Liver (tissue), 9 donors: ENCODE data around the gene GPRIN3. TPM values are rescaled to one million over a fixed set of nuclear protein-coding genes. Genes with fewer than 3 reads are reported as not detected.

Experiments used
- DNase-seq: peaks from one replicate; pipeline ENCODE4 v3.0.0-alpha.2; 2017; ENCODE audit warnings: low spot score
- H3K27ac ChIP-seq, 2 donors: one replicate each; pipeline ENCODE4 v1.7.0; 2013; ENCODE audit warnings: inconsistent platforms in 2 of 2, low read length in 2 of 2, control low read depth in 1 of 2, low read depth in 1 of 2, mild to moderate bottlenecking in 1 of 2
- H3K27me3 ChIP-seq, 4 donors: one replicate each; pipeline versions ENCODE4 v1.6.1 to v1.7.0; 2013; ENCODE audit warnings: low read length in 3 of 4, inconsistent platforms in 1 of 4, mild to moderate bottlenecking in 1 of 4, moderate library complexity in 1 of 4; ENCODE audit not compliant: control insufficient read depth in 4 of 4, insufficient read depth in 4 of 4
- H3K36me3 ChIP-seq, 4 donors: one replicate each; pipeline versions ENCODE4 v1.6.1 to v1.7.0; 2013; ENCODE audit warnings: low read length in 3 of 4, mild to moderate bottlenecking in 3 of 4, low read depth in 1 of 4, moderate library complexity in 1 of 4; ENCODE audit not compliant: control insufficient read depth in 4 of 4, insufficient read depth in 3 of 4
- H3K4me1 ChIP-seq, 4 donors: one replicate each; pipeline versions ENCODE4 v1.6.1 to v1.7.0; 2013; ENCODE audit warnings: low read length in 3 of 4, mild to moderate bottlenecking in 3 of 4, moderate library complexity in 1 of 4; ENCODE audit not compliant: control insufficient read depth in 4 of 4, insufficient read depth in 4 of 4
- H3K4me3 ChIP-seq, 3 donors: one replicate each; pipeline versions ENCODE4 v1.6.1 to v1.7.0; 2013; ENCODE audit warnings: low read length in 3 of 3, control low read depth in 1 of 3, low read depth in 1 of 3, mild to moderate bottlenecking in 1 of 3
- H3K9ac ChIP-seq, 2 donors: one replicate each; pipeline ENCODE4 v1.7.0; 2013; ENCODE audit warnings: low read length in 2 of 2, mild to moderate bottlenecking in 2 of 2, moderate library complexity in 2 of 2, control low read depth in 1 of 2, low read depth in 1 of 2
- H3K9me3 ChIP-seq, 4 donors: one replicate each; pipeline versions ENCODE4 v1.6.1 to v1.7.0; 2013; ENCODE audit warnings: low read length in 3 of 4; ENCODE audit not compliant: control insufficient read depth in 4 of 4
- EGR1 ChIP-seq, 2 donors: IDR thresholded peaks; 2 replicates each; pipeline ENCODE4 v1.6.1; 2016 to 2018; ENCODE audit warnings: antibody characterized with exemption in 2 of 2, low read depth in 2 of 2
- FOXA2 ChIP-seq: IDR thresholded peaks from 2 replicates; pipeline ENCODE4 v1.6.1; 2016; ENCODE audit warnings: antibody characterized with exemption
- HNF4G ChIP-seq: IDR thresholded peaks from 2 replicates; pipeline ENCODE4 v1.6.1; 2016; ENCODE audit warnings: antibody characterized with exemption
- JUND ChIP-seq, 2 donors: IDR thresholded peaks; 2 replicates each; pipeline ENCODE4 v1.6.1; 2016; ENCODE audit warnings: antibody characterized with exemption in 2 of 2
- NR2F2 ChIP-seq: IDR thresholded peaks from 2 replicates; pipeline ENCODE4 v1.6.1; 2016; ENCODE audit warnings: antibody characterized with exemption
- RAD21 ChIP-seq, 2 donors: IDR thresholded peaks; 2 replicates each; pipeline ENCODE4 v1.6.1; 2016; ENCODE audit warnings: antibody characterized with exemption in 2 of 2, mild to moderate bottlenecking in 2 of 2
- RXRA ChIP-seq, 2 donors: IDR thresholded peaks; 2 replicates each; pipeline ENCODE4 v1.6.1; 2017 to 2018; ENCODE audit warnings: antibody characterized with exemption in 2 of 2, mild to moderate bottlenecking in 1 of 2
- TAF1 ChIP-seq: conservative IDR thresholded peaks from 2 replicates; pipeline ENCODE4 v1.6.1; 2016; ENCODE audit warnings: antibody characterized with exemption, mild to moderate bottlenecking
- YY1 ChIP-seq: IDR thresholded peaks from 2 replicates; pipeline ENCODE4 v1.6.1; 2016; ENCODE audit warnings: antibody characterized with exemption, mild to moderate bottlenecking
- WGBS: extraction: QIAGEN DNeasy Blood & Tissue Kit; methylation state at CpG from one replicate; pipeline ENCODE4 v1.1.7; 2013; 5-methylcytosine and 5-hydroxymethylcytosine counted together
- polyA plus RNA-seq, 2 donors: library from polyadenylated mRNA; stranded (reverse) in 1 of 2; unstranded in 1 of 2; fragments of 200-250 nt in 1 of 2; fragments of >200 nt in 1 of 2; fragmentation: Nextera tagmentation in 1 of 2; extraction: Ambion mirVana in 1 of 2; gene quantifications; one replicate each; pipeline versions ENCODE4 v1.2.1 to v1.2.3, GENCODE V29; 2013 to 2015
- total RNA-seq, 2 donors: library from RNA; depleted of rRNA; stranded (reverse); fragments of >200 nt; gene quantifications; one replicate each; pipeline ENCODE4 v1.2.3, GENCODE V29; 2014
- TF ChIP-seq, protein P1 (sequence below): fragments of 150-350 bp; IDR thresholded peaks from 2 replicates; pipeline ENCODE4 v1.5.1; 2017; ENCODE audit warnings: improper control_type of control experiment, low read depth, low read length; ENCODE audit not compliant: missing input control
- TF ChIP-seq, protein P2 (sequence below): IDR thresholded peaks from 2 replicates; pipeline ENCODE4 v1.6.1; 2016; ENCODE audit warnings: antibody characterized with exemption, mild to moderate bottlenecking
- TF ChIP-seq, protein P3 (sequence below): IDR thresholded peaks from 2 replicates; pipeline ENCODE4 v1.6.1; 2016; ENCODE audit warnings: antibody characterized with exemption
- TF ChIP-seq, protein P4 (sequence below): IDR thresholded peaks from 2 replicates; pipeline ENCODE4 v1.6.1; 2016; ENCODE audit warnings: antibody characterized with exemption
- TF ChIP-seq, protein P5 (sequence below): IDR thresholded peaks from 2 replicates; pipeline ENCODE4 v1.6.1; 2016; ENCODE audit warnings: antibody characterized with exemption
- donor health status: healthy.
- donor health status: healthy.
- donor health status: healthy.
- donor health status: healthy.
- donor health status: healthy.

The GPRIN3 gene
- total and polyA plus RNA-seq, 4 donors: 0.25 to 1.5 (median 0.95) TPM

DNA sequence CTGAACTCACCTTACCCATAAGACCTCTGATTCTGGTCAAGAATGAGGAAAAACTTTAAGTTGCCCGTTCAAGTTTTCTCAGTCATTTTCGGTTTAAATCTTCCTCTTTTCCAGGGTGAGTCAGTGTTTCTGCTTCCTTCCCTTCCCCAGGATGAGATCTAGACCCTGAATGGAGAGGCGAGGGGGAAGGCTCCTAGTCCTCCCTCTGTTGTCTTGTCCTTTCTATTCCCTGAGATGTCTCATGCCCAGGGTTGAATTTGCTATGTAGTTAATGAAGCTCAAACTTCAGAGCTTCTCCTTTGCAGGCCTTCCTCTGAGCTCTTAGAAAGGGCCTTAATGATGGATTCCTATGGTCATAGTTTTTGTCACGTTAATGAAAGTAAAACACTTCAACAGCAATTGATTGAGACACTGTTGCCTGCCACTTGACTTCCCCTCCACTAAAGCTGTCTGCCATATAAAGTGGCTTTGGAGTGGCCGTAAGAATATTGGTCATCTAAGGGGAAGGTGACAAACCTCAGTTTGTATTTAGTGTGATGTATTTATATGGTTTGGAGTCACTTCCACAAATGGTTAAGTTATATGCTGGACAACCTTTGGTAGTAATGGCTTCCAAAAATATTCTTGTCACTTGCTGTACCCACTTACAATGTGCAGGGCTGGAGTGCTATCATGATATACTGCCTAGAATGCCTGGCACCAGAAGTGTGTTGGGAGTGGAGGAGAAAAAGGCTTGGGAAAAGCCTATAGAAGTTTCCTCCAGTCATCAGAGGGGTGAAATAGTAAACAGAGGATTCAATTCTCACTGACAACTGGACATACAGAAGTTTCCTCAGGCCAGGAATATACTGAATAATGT lies 24.3 kb upstream of the GPRIN3 start:
- WGBS: 79% methylated on average over 5 of the region's 5 CpGs
- TF ChIP-seq NR2F2: no peak
- TF ChIP-seq, protein P1, sequence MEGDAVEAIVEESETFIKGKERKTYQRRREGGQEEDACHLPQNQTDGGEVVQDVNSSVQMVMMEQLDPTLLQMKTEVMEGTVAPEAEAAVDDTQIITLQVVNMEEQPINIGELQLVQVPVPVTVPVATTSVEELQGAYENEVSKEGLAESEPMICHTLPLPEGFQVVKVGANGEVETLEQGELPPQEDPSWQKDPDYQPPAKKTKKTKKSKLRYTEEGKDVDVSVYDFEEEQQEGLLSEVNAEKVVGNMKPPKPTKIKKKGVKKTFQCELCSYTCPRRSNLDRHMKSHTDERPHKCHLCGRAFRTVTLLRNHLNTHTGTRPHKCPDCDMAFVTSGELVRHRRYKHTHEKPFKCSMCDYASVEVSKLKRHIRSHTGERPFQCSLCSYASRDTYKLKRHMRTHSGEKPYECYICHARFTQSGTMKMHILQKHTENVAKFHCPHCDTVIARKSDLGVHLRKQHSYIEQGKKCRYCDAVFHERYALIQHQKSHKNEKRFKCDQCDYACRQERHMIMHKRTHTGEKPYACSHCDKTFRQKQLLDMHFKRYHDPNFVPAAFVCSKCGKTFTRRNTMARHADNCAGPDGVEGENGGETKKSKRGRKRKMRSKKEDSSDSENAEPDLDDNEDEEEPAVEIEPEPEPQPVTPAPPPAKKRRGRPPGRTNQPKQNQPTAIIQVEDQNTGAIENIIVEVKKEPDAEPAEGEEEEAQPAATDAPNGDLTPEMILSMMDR: no peak
- no peak for TF ChIP-seq HNF4G
- no peaks in the 10 kb centered on the region for H3K36me3 ChIP-seq
- H3K4me1 ChIP-seq: no peaks in the 10 kb centered on the region
- DNase-seq: no peak
- no peak overlapping the region for H3K9ac ChIP-seq
- no peaks in the 10 kb centered on the region for H3K27me3 ChIP-seq
- H3K4me3 ChIP-seq: no peak overlapping the region
- no peak overlapping the region for H3K27ac ChIP-seq
- peaks cover 0 to 2% (median 0%) of the 10 kb centered on the region in 4 donors for H3K9me3 ChIP-seq

DNA sequence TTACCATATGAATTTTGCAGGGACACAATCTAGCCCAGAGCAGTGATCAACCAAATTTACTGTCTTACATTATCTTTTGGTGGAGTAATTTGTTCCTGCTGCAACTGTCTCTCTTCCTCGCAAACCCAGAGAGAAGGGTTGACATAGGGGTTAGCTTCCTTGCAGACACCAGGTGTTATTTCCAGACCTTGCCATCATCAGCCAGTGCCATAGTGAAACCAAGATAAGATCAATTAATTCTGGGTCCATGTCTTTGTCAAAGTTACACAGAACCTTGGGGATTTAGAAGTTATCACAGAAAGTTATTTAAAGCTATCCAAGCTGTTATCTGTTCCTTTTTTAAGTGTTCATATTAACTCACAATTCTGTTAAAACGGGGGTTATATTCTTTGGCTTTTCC lies 23.6 kb upstream of the GPRIN3 start:
- Histone ChIP-seq H3K4me1 (no peaks in the 10 kb centered on the region), H3K4me3 (no peak overlapping the region), H3K27ac (no peak overlapping the region), H3K9ac (no peak overlapping the region), H3K9me3 (peaks cover 0 to 2% (median 0%) of the 10 kb centered on the region in 4 donors), H3K27me3 (no peaks in the 10 kb centered on the region), H3K36me3 (no peaks in the 10 kb centered on the region)
- no peak for DNase-seq
- WGBS: 82% methylated on average over 2 of the region's 2 CpGs
- no peak for TF ChIP-seq FOXA2
- no peak for TF ChIP-seq NR2F2
- TF ChIP-seq, protein P2, sequence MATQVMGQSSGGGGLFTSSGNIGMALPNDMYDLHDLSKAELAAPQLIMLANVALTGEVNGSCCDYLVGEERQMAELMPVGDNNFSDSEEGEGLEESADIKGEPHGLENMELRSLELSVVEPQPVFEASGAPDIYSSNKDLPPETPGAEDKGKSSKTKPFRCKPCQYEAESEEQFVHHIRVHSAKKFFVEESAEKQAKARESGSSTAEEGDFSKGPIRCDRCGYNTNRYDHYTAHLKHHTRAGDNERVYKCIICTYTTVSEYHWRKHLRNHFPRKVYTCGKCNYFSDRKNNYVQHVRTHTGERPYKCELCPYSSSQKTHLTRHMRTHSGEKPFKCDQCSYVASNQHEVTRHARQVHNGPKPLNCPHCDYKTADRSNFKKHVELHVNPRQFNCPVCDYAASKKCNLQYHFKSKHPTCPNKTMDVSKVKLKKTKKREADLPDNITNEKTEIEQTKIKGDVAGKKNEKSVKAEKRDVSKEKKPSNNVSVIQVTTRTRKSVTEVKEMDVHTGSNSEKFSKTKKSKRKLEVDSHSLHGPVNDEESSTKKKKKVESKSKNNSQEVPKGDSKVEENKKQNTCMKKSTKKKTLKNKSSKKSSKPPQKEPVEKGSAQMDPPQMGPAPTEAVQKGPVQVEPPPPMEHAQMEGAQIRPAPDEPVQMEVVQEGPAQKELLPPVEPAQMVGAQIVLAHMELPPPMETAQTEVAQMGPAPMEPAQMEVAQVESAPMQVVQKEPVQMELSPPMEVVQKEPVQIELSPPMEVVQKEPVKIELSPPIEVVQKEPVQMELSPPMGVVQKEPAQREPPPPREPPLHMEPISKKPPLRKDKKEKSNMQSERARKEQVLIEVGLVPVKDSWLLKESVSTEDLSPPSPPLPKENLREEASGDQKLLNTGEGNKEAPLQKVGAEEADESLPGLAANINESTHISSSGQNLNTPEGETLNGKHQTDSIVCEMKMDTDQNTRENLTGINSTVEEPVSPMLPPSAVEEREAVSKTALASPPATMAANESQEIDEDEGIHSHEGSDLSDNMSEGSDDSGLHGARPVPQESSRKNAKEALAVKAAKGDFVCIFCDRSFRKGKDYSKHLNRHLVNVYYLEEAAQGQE: no peak
- no peak for TF ChIP-seq RAD21 (IDR thresholded peaks at IDR 0.05)
- TF ChIP-seq HNF4G: no peak
- TF ChIP-seq, protein P3, sequence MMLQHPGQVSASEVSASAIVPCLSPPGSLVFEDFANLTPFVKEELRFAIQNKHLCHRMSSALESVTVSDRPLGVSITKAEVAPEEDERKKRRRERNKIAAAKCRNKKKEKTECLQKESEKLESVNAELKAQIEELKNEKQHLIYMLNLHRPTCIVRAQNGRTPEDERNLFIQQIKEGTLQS: no peak
- no peak for TF ChIP-seq TAF1
- TF ChIP-seq, protein P4, sequence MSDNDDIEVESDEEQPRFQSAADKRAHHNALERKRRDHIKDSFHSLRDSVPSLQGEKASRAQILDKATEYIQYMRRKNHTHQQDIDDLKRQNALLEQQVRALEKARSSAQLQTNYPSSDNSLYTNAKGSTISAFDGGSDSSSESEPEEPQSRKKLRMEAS: no peak
- TF ChIP-seq EGR1 (IDR thresholded peaks at IDR 0.05; ENCODE audit: low read depth in 2 of 2): no peak
- no peak for TF ChIP-seq RXRA (IDR thresholded peaks at IDR 0.05)
- no peak for TF ChIP-seq JUND (IDR thresholded peaks at IDR 0.05)
- TF ChIP-seq, protein P5, sequence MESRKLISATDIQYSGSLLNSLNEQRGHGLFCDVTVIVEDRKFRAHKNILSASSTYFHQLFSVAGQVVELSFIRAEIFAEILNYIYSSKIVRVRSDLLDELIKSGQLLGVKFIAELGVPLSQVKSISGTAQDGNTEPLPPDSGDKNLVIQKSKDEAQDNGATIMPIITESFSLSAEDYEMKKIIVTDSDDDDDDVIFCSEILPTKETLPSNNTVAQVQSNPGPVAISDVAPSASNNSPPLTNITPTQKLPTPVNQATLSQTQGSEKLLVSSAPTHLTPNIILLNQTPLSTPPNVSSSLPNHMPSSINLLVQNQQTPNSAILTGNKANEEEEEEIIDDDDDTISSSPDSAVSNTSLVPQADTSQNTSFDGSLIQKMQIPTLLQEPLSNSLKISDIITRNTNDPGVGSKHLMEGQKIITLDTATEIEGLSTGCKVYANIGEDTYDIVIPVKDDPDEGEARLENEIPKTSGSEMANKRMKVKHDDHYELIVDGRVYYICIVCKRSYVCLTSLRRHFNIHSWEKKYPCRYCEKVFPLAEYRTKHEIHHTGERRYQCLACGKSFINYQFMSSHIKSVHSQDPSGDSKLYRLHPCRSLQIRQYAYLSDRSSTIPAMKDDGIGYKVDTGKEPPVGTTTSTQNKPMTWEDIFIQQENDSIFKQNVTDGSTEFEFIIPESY: no peak
- no peak for TF ChIP-seq YY1
